Fibroblast of lung (primary cell): ENCODE data around the gene HPN.

Experiments
- CTCF ChIP-seq, 2 donors: IDR thresholded peaks in 1 of 2; conservative IDR thresholded peaks in 1 of 2; 1 replicate in 1 of 2; 2 replicates in 1 of 2; pipeline ENCODE4 v1.5.1; 2011 to 2012; ENCODE audit warnings: low read length in 2 of 2, control low read depth in 1 of 2, inconsistent platforms in 1 of 2, low read depth in 1 of 2, mild to moderate bottlenecking in 1 of 2
- EZH2 ChIP-seq: IDR thresholded peaks from 2 replicates; pipeline ENCODE4 v1.5.1; 2012; ENCODE audit warnings: low read length, control low read depth, mild to moderate bottlenecking; ENCODE audit errors: missing control alignments

- no peak for TF ChIP-seq CTCF (conservative IDR thresholded peaks at IDR 0.05 in 1 of 2, IDR thresholded peaks at IDR 0.05 in 1 of 2; ENCODE audit: low read depth in 1 of 2, low read length in 2 of 2)
- TF ChIP-seq EZH2 = no peak
Measured at GRCh38 chr19:35052599-35053190, 11.2 kb downstream of the HPN start.
